Measurements from ENCODE around the gene BTBD10.

Gene BTBD10

DNA sequence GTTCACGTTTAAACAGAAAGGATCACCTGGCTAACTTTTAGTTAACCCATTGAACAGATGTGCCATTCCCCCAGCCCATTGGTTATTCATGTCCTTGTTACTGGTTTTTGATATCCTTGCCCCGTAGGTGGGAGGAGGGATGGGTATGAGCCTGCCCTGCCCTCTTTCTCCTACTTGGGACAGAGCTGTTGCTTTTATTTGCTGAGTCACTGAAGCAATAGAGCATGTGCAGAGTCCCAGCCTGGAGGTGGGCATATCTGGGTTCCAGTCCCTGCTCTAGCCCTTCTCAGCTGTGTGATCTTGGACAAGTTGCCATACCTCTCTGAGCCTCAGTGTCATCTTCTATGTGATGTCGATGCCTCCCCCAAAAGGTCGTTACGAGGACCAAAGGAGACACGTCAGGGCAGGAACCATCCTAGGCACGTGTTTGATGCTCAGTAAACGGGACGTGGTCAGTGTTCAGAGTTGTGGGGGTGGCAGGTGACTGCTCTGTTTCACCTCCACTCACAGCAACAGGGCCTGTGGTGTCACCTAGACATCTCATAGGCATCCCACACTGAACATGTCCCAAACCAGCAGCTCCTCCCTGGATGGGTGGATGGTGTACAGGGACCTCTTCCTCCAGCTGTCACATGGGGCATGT lies 124.5 kb downstream of the BTBD10 start:
- peak; percentile 6 for DNase-seq (ENCODE audit: low spot score)

DNA sequence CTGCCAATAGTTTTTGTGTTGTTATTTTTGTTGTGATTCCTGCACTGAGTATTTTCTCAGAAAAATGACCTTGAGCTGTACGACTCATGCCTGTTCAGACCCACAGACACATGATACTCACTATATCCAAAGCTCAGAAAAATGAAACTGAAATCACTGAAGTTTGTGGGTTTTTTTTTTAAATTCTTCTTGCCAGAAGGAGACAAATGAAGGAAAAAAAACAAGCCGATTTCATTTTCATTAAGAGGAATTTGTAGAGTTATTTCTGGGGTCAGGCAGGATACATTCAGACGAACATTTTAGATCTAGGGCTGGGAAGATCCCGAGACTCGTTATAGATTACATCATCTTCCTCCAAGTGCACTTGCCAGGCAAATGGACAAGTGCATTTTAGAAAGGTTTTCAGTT lies 125.0 kb downstream of the BTBD10 start:
- peak; percentile 34 for DNase-seq (ENCODE audit: low spot score)
